K562 (cell line): Measurements from ENCODE around the gene FAM200B. TPM values are rescaled to one million over a fixed set of nuclear protein-coding genes. Genes with fewer than 3 reads are reported as not detected.

Source experiments
- AFF1 ChIP-seq, 2 experiments: fragments of 450-650 bp; IDR thresholded peaks; 2 replicates each; pipeline ENCODE4 v1.6.1; 2018; ENCODE audit warnings: mild to moderate bottlenecking in 2 of 2, low read depth in 1 of 2; ENCODE audit not compliant: partially characterized antibody in 2 of 2
- ARID1B ChIP-seq: fragments of 450-650 bp; IDR thresholded peaks from 2 replicates; pipeline ENCODE4 v1.6.1; 2016; ENCODE audit warnings: antibody characterized with exemption, mild to moderate bottlenecking, inconsistent platforms
- CEBPB ChIP-seq: fragments of 450-650 bp; IDR thresholded peaks from 2 replicates; pipeline ENCODE4 v1.6.1; 2016; ENCODE audit warnings: missing genetic modification characterization, missing compliant biosample characterization
- CTCFL ChIP-seq: IDR thresholded peaks from 2 replicates; pipeline ENCODE4 v1.6.1; 2011; ENCODE audit warnings: borderline replicate concordance, low read depth, mild to moderate bottlenecking, moderate library complexity, low read length; ENCODE audit not compliant: insufficient read depth, poor library complexity, severe bottlenecking
- ELK3 ChIP-seq: fragments of 450-650 bp; formaldehyde crosslinking; IDR thresholded peaks from 2 replicates; pipeline ENCODE4 v1.4.0; 2020; ENCODE audit warnings: mild to moderate bottlenecking
- FOXA3 ChIP-seq, 2 experiments: fragments of 450-650 bp in 1 of 2; sonication (generic) in 1 of 2; formaldehyde crosslinking; IDR thresholded peaks in 1 of 2; conservative IDR thresholded peaks in 1 of 2; 2 replicates each; pipeline versions ENCODE4 v1.4.0 to v1.8.0; 2020 to 2022; ENCODE audit warnings: mild to moderate bottlenecking in 2 of 2, missing genetic modification reagents in 1 of 2
- FOXK1 ChIP-seq: sonication (generic); formaldehyde crosslinking; IDR thresholded peaks from 2 replicates; pipeline ENCODE4 v1.8.0; 2022; ENCODE audit warnings: missing genetic modification reagents, mild to moderate bottlenecking, borderline replicate concordance
- HOMEZ ChIP-seq: fragments of 250-450 bp; sonication (Bioruptor Pico); IDR thresholded peaks from 2 replicates; pipeline ENCODE4 v1.4.0; 2020; ENCODE audit warnings: mild to moderate bottlenecking, moderate library complexity
- IFI16 ChIP-seq: fragments of 250-450 bp; sonication (Bioruptor Pico); IDR thresholded peaks from 2 replicates; pipeline ENCODE4 v2.1.2; 2022; ENCODE audit warnings: mild to moderate bottlenecking, inconsistent platforms
- NFE2 ChIP-seq: IDR thresholded peaks from 2 replicates; pipeline ENCODE4 v1.6.1; 2014; ENCODE audit warnings: antibody characterized with exemption, low read depth
- POLR2AphosphoS2 ChIP-seq: IDR thresholded peaks from 2 replicates; pipeline ENCODE4 v1.6.1; 2012; ENCODE audit warnings: low read length, improper control_type of control experiment
- RFX1 ChIP-seq: fragments of 450-650 bp; IDR thresholded peaks from 2 replicates; pipeline ENCODE4 v1.6.1; 2016; ENCODE audit warnings: mild to moderate bottlenecking, moderate library complexity
- TAL1 ChIP-seq: fragments of 450-650 bp; IDR thresholded peaks from 2 replicates; pipeline ENCODE4 v1.6.1; 2016; ENCODE audit warnings: mild to moderate bottlenecking
- TEAD1 ChIP-seq, 2 experiments: fragments of 450-650 bp in 1 of 2; sonication (generic) in 1 of 2; formaldehyde crosslinking; IDR thresholded peaks; 2 replicates each; pipeline versions ENCODE4 v1.4.0 to v1.8.0; 2020 to 2022; ENCODE audit warnings: mild to moderate bottlenecking in 2 of 2, missing genetic modification reagents in 1 of 2
- ZNF134 ChIP-seq: fragments of 250-450 bp; sonication (Bioruptor Pico); conservative IDR thresholded peaks from 2 replicates; pipeline ENCODE4 v1.4.0; 2020
- ZNF184 ChIP-seq: sonication (generic); formaldehyde crosslinking; IDR thresholded peaks from 2 replicates; pipeline ENCODE4 v1.5.0; 2020; ENCODE audit warnings: missing genetic modification reagents
- ZNF224 ChIP-seq: sonication (generic); formaldehyde crosslinking; IDR thresholded peaks from 2 replicates; pipeline ENCODE4 v1.8.0; 2022; ENCODE audit warnings: mild to moderate bottlenecking, missing genetic modification reagents
- ZNF444 ChIP-seq: fragments of 250-450 bp; sonication (Bioruptor Pico); IDR thresholded peaks from 2 replicates; pipeline ENCODE4 v1.4.0; 2020; ENCODE audit warnings: mild to moderate bottlenecking, moderate library complexity
- ZNF75A ChIP-seq: fragments of 450-650 bp; formaldehyde crosslinking; IDR thresholded peaks from 2 replicates; pipeline ENCODE4 v1.4.0; 2020; ENCODE audit warnings: mild to moderate bottlenecking
- polyA plus RNA-seq, 8 experiments: library from polyadenylated mRNA; depleted of rRNA in 4 of 8; stranded (reverse) in 5 of 8; unstranded in 3 of 8; fragments of >200 nt; fragmentation: Nextera tagmentation in 2 of 8; fragmentation: Illumina TruSeq in 1 of 8; extraction: Ambion mirVana in 2 of 8; extraction: Trizol in 1 of 8; gene quantifications; 2 replicates each; pipeline versions ENCODE4 v1.2.1 to v1.2.3, GENCODE V29; 2011 to 2014; ENCODE audit warnings: inconsistent platforms in 1 of 8, missing spikeins in 1 of 8
- total RNA-seq, 7 experiments: library from RNA; depleted of rRNA in 6 of 7; stranded (reverse); fragments of >200 nt in 6 of 7; fragmentation: Illumina TruSeq in 2 of 7; extraction: Trizol in 2 of 7; gene quantifications; 2 replicates each; pipeline versions ENCODE4 v1.2.1 to v1.2.3, GENCODE V29; 2011 to 2021; ENCODE audit warnings: low replicate concordance in 1 of 7

Gene FAM200B
- total and polyA plus RNA-seq, 9 of the 15 experiments (the other 6 are each of a cell fraction or from before 2014, with no cell fraction given), result 17.4 to 48.0 (median 25.5) TPM

- TF ChIP-seq HOMEZ (CRISPR knock-in tag) (no peak), CEBPB (tag) (no peak), POLR2AphosphoS2 (no peak), FOXK1 (no peak), ARID1B (peak; percentile 31; the same call in 1 of the 2 replicates), NFE2 (no peak), TEAD1 (CRISPR knock-in tag; IDR thresholded peaks at IDR 0.05) (peak in 1 of 2 experiments; percentile 97; a peak in 2 of 4 replicates), FOXA3 (CRISPR knock-in tag; conservative IDR thresholded peaks at IDR 0.05 in 1 of 2, IDR thresholded peaks at IDR 0.05 in 1 of 2) (no peak), TAL1 (no peak), ZNF184 (CRISPR knock-in tag) (no peak), ZNF224 (peak; percentile 55; the same call in 1 of the 2 replicates), ZNF134 (CRISPR knock-in tag) (no peak), AFF1 (IDR thresholded peaks at IDR 0.05; ENCODE audit: low read depth in 1 of 2, partially characterized antibody in 2 of 2) (peak in 1 of 2 experiments; percentile 61), ELK3 (no peak), IFI16 (no peak), CTCFL (no peak), ZNF444 (no peak), ZNF75A (CRISPR knock-in tag) (no peak), RFX1 (peak; percentile 45; the same call in 1 of the 2 replicates)
Observed at GRCh38 chr4:15681372-15682241, at the start of gene FAM200B (continued).
